Stomach (tissue), 9 donors: ENCODE measurements around the gene AMBP. TPM values are rescaled to one million over a fixed set of nuclear protein-coding genes. Genes with fewer than 3 reads are reported as not detected.

Source experiments
- DNase-seq, 2 donors: peaks; one replicate each; pipeline versions ENCODE4 v3.0.0 to v3.0.0-alpha.2; 2013 to 2019
- H3K27ac ChIP-seq, 5 donors: fragments of 200-600 bp in 4 of 5; sonication (generic) in 4 of 5; one replicate each; pipeline ENCODE4 v1.5.1; 2013 to 2019; ENCODE audit warnings: mild to moderate bottlenecking in 1 of 5, moderate library complexity in 1 of 5
- H3K27me3 ChIP-seq, 3 donors: fragments of 200-600 bp; sonication (generic); one replicate each; pipeline ENCODE4 v1.5.1; 2017 to 2019; ENCODE audit warnings: mixed run types in 1 of 3
- H3K36me3 ChIP-seq, 4 donors: fragments of 200-600 bp; sonication (generic); 1 replicate in 3 of 4; 2 replicates in 1 of 4; pipeline ENCODE4 v1.5.1; 2016 to 2019
- H3K4me1 ChIP-seq, 4 donors: fragments of 200-600 bp; sonication (generic); one replicate each; pipeline ENCODE4 v1.5.1; 2016 to 2019
- H3K4me3 ChIP-seq, 4 donors: fragments of 200-600 bp; sonication (generic) in 3 of 4; one replicate each; pipeline ENCODE4 v1.5.1; 2016 to 2019; ENCODE audit warnings: mild to moderate bottlenecking in 1 of 4
- H3K9me3 ChIP-seq, 4 donors: fragments of 200-600 bp; sonication (generic); one replicate each; pipeline ENCODE4 v1.5.1; 2016 to 2019
- EP300 ChIP-seq: sonication (generic); formaldehyde crosslinking; IDR thresholded peaks from one replicate; pipeline ENCODE4 v1.6.1; 2017; ENCODE audit warnings: antibody characterized with exemption
- POLR2A ChIP-seq, 4 donors: fragments of 450-650 bp; IDR thresholded peaks; one replicate each; pipeline ENCODE4 v1.6.1; 2016; ENCODE audit warnings: antibody characterized with exemption in 4 of 4, control low read depth in 2 of 4, mild to moderate bottlenecking in 1 of 4, moderate library complexity in 1 of 4
- POLR2AphosphoS5 ChIP-seq, 3 donors: sonication (generic); formaldehyde crosslinking; IDR thresholded peaks; one replicate each; pipeline ENCODE4 v1.6.1; 2016; ENCODE audit warnings: antibody characterized with exemption in 3 of 3
- WGBS, 5 donors: extraction: QIAGEN DNeasy Blood & Tissue Kit in 3 of 5; methylation state at CpG; one replicate each; pipeline versions ENCODE4 v1.1.5 to v1.1.7; 2013 to 2018; 5-methylcytosine and 5-hydroxymethylcytosine counted together
- intact Hi-C: fragments of 100-400 bp; cut with DNase I; formaldehyde crosslinking; loops from one replicate; pipeline ENCODE4 v1.15.1; 2023; ENCODE audit warnings: low total_unique reads
- polyA plus RNA-seq, 3 donors: library from polyadenylated mRNA; stranded (reverse); fragments of 200-250 nt; gene quantifications; one replicate each; pipeline ENCODE4 v1.2.3, GENCODE V29; 2013
- total RNA-seq, 5 donors: library from RNA; depleted of rRNA; stranded (reverse); fragments of >200 nt; gene quantifications; one replicate each; pipeline versions ENCODE4 v1.1.0 to v1.2.3, GENCODE V29; 2014 to 2016
- TF ChIP-seq, protein P1 (sequence below), 7 experiments: fragments of 450-650 bp in 4 of 7; fragments of 200-600 bp in 3 of 7; sonication (generic) in 3 of 7; IDR thresholded peaks; one replicate each; pipeline ENCODE4 v1.5.1; 2016 to 2019; ENCODE audit warnings: antibody characterized with exemption in 7 of 7, control low read depth in 2 of 7, mild to moderate bottlenecking in 1 of 7
- donor health status: healthy with polysubstance abuse.
- donor health status: Bipolar disorder and iron deficiency.
- donor health status: healthy.

The AMBP gene
- total and polyA plus RNA-seq, 8 donors = 0.89 to 3.3 (median 2.5) TPM; not detected in 2

- H3K27ac ChIP-seq = peak overlapping the region in 4 of 5 donors; percentile 32 to 62 (median 52)
- peak; percentile 63 to 76 for DNase-seq
- intact Hi-C loops = no loop called here
- peaks cover 0 to 35% (median 8%) of the 10 kb centered on the region in 3 donors for H3K27me3 ChIP-seq
- H3K9me3 ChIP-seq = peaks cover 0 to 10% (median 7%) of the 10 kb centered on the region in 4 donors
- 10 to 28% (median 13%) methylated on average over 9 to 18 of the region's 18 CpGs for WGBS, 5 donors
- peaks cover 0 to 18% (median 15%) of the 10 kb centered on the region in 4 donors for H3K36me3 ChIP-seq
- no peak for TF ChIP-seq EP300
- TF ChIP-seq POLR2A (IDR thresholded peaks at IDR 0.05) = no peak
- TF ChIP-seq, protein P1, sequence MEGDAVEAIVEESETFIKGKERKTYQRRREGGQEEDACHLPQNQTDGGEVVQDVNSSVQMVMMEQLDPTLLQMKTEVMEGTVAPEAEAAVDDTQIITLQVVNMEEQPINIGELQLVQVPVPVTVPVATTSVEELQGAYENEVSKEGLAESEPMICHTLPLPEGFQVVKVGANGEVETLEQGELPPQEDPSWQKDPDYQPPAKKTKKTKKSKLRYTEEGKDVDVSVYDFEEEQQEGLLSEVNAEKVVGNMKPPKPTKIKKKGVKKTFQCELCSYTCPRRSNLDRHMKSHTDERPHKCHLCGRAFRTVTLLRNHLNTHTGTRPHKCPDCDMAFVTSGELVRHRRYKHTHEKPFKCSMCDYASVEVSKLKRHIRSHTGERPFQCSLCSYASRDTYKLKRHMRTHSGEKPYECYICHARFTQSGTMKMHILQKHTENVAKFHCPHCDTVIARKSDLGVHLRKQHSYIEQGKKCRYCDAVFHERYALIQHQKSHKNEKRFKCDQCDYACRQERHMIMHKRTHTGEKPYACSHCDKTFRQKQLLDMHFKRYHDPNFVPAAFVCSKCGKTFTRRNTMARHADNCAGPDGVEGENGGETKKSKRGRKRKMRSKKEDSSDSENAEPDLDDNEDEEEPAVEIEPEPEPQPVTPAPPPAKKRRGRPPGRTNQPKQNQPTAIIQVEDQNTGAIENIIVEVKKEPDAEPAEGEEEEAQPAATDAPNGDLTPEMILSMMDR (IDR thresholded peaks at IDR 0.05) = no peak
- no peak for TF ChIP-seq POLR2AphosphoS5 (IDR thresholded peaks at IDR 0.05)
- peaks cover 7 to 31% (median 27%) of the 10 kb centered on the region in 4 donors for H3K4me1 ChIP-seq
- peak overlapping the region; percentile 49 to 73 (median 54) for H3K4me3 ChIP-seq
Observed at GRCh38 chr9:114097613-114098020, 19.5 kb upstream of the AMBP start.

GRCh38 chr9:114096866-114097612, 18.9 kb upstream of the AMBP start:
- peaks cover 0 to 4% (median 4%) of the 10 kb centered on the region in 4 donors for H3K9me3 ChIP-seq
- H3K4me3 ChIP-seq = peak overlapping the region in 3 of 4 donors; percentile 49 to 73 (median 51)
- peaks cover 0 to 23% (median 16%) of the 10 kb centered on the region in 4 donors for H3K36me3 ChIP-seq
- H3K4me1 ChIP-seq = peaks cover 7 to 31% (median 27%) of the 10 kb centered on the region in 4 donors
- TF ChIP-seq POLR2AphosphoS5 (IDR thresholded peaks at IDR 0.05) (no peak), POLR2A (IDR thresholded peaks at IDR 0.05) (no peak), EP300 (no peak)
- TF ChIP-seq, protein P1 (IDR thresholded peaks at IDR 0.05) = no peak
- intact Hi-C loops = no loop called here
- peaks cover 0 to 35% (median 8%) of the 10 kb centered on the region in 3 donors for H3K27me3 ChIP-seq
- WGBS, 5 donors = 64 to 76% (median 69%) methylated on average over 5 to 14 of the region's 14 CpGs
- DNase-seq = no peak
- H3K27ac ChIP-seq = no peak overlapping the region

DNA sequence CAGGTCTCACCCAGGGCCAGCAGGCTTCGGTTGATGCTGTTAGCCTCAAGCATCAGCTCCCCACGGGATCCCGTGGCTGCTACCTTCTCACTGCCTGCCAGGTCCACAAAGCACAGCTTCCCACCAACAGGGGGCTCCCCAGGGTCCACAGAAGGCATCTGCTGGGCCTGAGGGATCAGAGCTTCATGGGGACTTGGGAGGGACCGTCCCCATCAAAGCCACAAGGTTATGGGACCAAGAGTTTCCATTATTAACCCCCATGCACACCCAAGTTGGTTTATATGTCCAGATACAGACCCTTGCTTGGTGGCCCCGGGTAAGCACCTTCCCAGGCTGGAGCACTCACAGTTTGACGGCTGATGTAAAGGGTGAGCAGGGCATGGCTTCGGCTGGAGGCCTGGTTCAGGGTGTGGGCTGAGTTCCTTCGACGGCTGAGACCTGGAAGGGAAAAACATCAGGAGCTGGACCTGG, 18.0 kb upstream of the AMBP start:
- TF ChIP-seq, protein P1 (IDR thresholded peaks at IDR 0.05) = no peak
- TF ChIP-seq POLR2A (IDR thresholded peaks at IDR 0.05) = no peak
- no peak for TF ChIP-seq POLR2AphosphoS5 (IDR thresholded peaks at IDR 0.05)
- TF ChIP-seq EP300 = no peak
- Histone ChIP-seq H3K27ac (no peak overlapping the region), H3K4me1 (peaks cover 7 to 31% (median 27%) of the 10 kb centered on the region in 4 donors), H3K27me3 (peaks cover 0 to 35% (median 8%) of the 10 kb centered on the region in 3 donors), H3K9me3 (no peaks in the 10 kb centered on the region), H3K4me3 (no peak overlapping the region), H3K36me3 (peaks cover 0 to 23% (median 16%) of the 10 kb centered on the region in 4 donors)
- peak in 1 of 2 donors; percentile 38 for DNase-seq
- intact Hi-C loops = no loop called here
- 73 to 82% (median 81%) methylated on average over 9 of the region's 9 CpGs for WGBS, 5 donors

GRCh38 chr9:114094971-114095370, 16.9 kb upstream of the AMBP start:
- Histone ChIP-seq H3K4me3 (no peak overlapping the region), H3K27me3 (peaks cover 0 to 34% (median 8%) of the 10 kb centered on the region in 3 donors), H3K4me1 (peaks cover 7 to 31% (median 27%) of the 10 kb centered on the region in 4 donors), H3K36me3 (peaks cover 0 to 23% (median 16%) of the 10 kb centered on the region in 4 donors), H3K27ac (no peak overlapping the region), H3K9me3 (no peaks in the 10 kb centered on the region)
- 89 to 98% (median 97%) methylated on average over 5 to 12 of the region's 12 CpGs for WGBS, 5 donors
- no peak for DNase-seq
- TF ChIP-seq, protein P1 (IDR thresholded peaks at IDR 0.05) = no peak
- TF ChIP-seq POLR2A (IDR thresholded peaks at IDR 0.05) (no peak), POLR2AphosphoS5 (IDR thresholded peaks at IDR 0.05) (no peak), EP300 (no peak)
- intact Hi-C loops = no loop called here
